Erythroblast (primary cell): ENCODE measurements around the gene SDHAF1.
"Not testable (repeated sequence)": the region's sequence is repeated elsewhere in the genome, so short reads cannot be mapped to it uniquely, and the experiment has no call there.

Experiments
- GATA1 ChIP-seq: IDR thresholded peaks from 2 replicates; pipeline ENCODE4 v1.6.1; 2011; ENCODE audit warnings: low read depth, mild to moderate bottlenecking, control low read depth, low read length, moderate library complexity
- POLR2A ChIP-seq: IDR thresholded peaks from 2 replicates; pipeline ENCODE4 v1.6.1; 2011; ENCODE audit warnings: mild to moderate bottlenecking, low read length

DNA sequence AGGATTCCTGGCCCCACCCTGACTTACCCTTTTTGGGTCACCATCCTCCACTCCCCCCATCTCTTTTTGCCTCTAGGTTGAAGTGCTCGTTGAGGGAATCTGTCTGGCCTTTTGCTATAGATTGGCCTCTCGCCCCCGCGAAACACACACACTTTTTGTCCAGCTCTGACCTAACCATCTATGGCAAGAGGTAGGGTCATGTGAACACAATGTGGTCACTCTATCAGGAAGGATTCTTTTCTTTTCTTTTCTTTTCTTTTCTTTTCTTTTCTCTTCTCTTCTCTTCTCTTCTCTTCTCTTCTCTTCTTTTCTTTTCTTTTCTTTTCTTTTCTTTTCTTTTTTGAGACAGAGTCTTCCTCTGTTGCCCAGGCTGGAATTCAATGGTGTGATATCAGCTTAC lies 14.0 kb upstream of the SDHAF1 start:
- TF ChIP-seq POLR2A, GATA1: not testable (repeated sequence)
